Measurements from ENCODE around the gene SLAMF1. TPM values are rescaled to one million over a fixed set of nuclear protein-coding genes. Genes with fewer than 3 reads are reported as not detected.

The SLAMF1 gene
- total RNA-seq, 4 donors from 2014 or later = 1.5 to 18.0 (median 1.5) TPM

DNA sequence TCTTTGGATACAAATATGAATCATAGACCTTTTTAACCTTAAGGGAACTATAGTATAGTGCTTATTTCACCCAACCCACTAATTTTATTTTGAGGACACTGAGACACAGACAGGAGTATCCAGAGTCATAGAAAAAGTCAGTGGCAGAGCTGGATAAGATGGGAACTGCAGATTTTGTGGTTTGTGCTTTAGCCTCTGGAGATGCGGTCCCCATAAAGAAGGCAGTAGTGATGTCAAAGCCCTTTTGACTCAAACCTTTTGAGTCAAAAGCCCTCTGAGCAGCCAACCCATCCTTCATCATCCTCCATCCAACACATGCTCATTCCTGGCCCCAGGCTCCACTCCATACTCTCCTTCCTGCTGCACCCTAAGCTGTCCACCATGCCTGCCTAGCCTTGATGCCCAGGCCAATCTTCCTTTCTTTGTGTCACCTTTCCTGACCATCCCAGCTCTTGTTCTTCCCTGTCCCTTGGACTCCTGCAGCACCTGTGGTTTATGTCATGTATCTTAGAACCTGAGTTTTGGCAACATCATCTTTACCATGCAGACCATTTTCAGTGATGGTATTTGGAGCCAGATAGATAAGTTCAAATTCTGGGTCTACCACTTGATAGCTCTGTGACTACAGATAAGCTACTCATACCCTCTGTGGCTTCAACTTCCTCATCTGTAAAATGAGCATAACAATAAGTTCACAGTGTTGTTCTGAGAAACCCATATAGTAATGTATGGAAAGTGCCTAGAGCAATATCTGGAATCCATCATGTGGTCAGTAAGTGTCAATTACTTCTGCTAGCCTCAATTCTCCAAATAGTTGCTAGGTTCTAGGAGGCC is 20.1 kb downstream of the SLAMF1 start:
- TF ChIP-seq CTCF (IDR thresholded peaks at IDR 0.05) = no peak
- DNase-seq (ENCODE audit: low spot score) (no peak), ATAC-seq (ENCODE audit: low FRiP score) (no peak)

DNA sequence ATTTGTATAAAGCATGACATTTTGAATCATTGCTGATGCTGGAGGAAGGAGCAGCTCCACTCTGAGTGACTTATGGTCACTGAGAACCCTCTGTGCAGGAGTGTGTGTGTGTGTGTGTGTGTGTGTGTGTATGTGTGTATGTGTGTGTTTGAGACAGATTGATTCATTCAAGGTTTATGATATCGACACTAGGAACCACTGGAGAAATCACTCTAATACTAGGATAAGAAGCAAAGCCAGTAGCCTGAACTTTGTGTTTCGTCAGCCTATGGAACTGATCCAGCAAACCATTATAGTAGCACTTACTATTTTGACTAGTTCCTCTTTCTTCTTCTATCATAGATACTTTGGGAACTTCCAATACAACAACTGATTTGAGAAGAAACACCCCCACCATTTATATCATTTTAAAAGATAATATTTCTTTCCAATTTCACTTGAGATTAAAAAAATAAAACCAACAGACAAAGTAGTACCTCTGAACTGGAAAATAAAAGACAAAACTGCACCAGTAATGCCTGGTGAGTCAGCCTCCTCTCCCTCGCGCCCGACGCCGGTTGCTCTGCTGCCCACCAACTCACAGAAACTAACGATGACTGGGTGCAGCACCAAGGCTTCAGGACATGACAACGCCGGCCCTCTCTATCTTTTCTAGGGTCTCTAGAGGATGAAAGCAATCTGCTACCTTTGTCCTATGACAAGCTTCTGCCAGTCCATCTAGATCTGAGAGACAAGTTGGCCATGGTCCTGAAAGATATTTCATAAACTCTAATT is 20.9 kb downstream of the SLAMF1 start:
- no peak for DNase-seq (ENCODE audit: low spot score)
- ATAC-seq (ENCODE audit: low FRiP score) = no peak
- no peak for TF ChIP-seq CTCF (IDR thresholded peaks at IDR 0.05)

GRCh38 chr1:160625321-160625720 is 21.5 kb downstream of the SLAMF1 start:
- ATAC-seq (ENCODE audit: low FRiP score) (no peak), DNase-seq (ENCODE audit: low spot score) (no peak)
- TF ChIP-seq CTCF (IDR thresholded peaks at IDR 0.05) = no peak

DNA sequence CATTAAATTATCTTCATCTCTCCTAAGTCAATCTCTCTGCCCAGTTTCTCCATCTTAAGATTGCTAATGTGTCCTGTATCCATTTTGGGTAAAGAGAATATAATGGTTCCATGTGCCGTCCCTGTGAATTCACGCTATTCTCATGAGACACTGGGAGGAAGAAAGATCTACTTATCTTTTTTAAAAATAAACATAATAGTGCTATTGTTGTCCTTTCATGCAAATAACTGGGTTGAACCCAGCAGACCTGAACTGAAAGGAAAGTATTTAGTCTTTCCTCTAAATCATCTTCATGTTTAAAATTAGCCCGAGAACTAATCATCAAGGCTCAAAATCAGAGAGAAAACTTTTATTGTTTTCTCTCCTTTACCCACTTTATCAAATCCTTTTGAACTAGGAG is 22.4 kb downstream of the SLAMF1 start:
- ATAC-seq (ENCODE audit: low FRiP score) (no peak), DNase-seq (ENCODE audit: low spot score) (no peak)
- TF ChIP-seq CTCF (IDR thresholded peaks at IDR 0.05) = no peak

GRCh38 chr1:160623862-160624261 is 23.0 kb downstream of the SLAMF1 start:
- no peak for TF ChIP-seq CTCF (IDR thresholded peaks at IDR 0.05)
- DNase-seq (ENCODE audit: low spot score) = no peak
- no peak for ATAC-seq (ENCODE audit: low FRiP score)

DNA sequence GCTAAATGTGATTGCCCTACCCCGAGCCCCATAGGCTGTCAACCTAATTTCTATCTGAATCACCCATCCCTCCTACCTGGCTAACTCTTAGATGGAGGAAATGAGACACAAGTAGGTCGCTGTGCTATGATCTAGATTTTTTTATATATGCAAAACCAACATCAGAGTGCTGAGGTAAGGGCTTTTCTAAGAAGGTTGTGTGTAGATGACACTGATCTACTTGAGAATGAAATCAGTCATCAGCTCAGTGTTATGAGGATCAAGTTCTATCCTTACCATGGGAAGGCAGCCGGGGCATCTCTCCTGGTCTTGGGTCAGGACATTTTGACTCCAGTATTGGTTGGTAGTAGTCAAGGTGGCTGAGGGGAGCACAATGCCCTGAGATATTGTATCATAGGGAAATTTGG is 23.6 kb downstream of the SLAMF1 start:
- DNase-seq (ENCODE audit: low spot score) (no peak), ATAC-seq (ENCODE audit: low FRiP score) (no peak)
- TF ChIP-seq CTCF (IDR thresholded peaks at IDR 0.05) = no peak
